GM18519 (cell line): ENCODE data around the gene SUPT3H.
A peak's percentile ranks its signal among the peaks of the same experiment; 100 is the strongest.

Source experiments
- ATAC-seq: cut with Tn5 transposase; IDR thresholded peaks from one replicate; pipeline ENCODE4 v1.9.1; 2021; ENCODE audit warnings: mild to moderate bottlenecking, moderate library complexity; ENCODE audit not compliant: unreplicated experiment, low FRiP score

The SUPT3H gene

DNA sequence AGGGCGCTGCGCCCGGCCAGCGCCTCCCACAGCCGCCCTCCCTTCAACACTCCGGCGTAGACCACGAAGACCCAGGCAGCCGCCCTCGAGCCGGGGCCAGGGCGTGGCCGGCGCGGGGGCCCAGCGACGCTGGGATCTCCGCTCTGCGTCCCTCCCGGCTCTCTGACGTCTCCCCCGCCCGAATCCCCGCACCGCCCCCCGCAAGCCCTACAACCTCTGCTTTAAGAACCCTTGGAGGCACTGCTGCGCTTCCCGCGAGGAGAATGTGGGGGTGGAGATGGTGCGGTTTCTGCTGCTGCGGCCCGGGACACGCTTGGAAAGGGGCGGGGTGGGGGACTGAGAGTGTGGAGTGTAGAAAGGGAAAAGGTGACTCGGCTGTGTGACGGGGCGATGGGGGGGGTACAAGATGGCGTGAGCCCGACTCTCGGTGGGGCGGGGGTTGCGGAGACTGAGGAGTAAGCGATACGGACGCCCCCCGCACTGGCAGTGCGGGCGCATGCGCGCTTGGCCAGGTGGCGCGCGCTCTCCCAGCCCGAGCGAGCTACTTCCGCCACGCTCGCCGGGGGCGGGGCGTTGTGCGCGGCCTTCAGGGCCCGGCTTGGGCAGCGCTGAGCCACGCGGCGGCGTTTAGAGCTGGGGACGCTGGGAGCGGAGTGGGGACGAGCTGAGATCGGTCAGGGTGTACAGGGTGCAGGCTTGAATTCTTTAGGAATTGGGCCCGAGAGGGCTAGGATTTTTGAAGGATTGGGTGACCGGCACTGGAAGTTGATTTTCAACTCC is at the start of gene SUPT3H:
TSS of gene SUPT3H (minus strand) at position 381 of the 780 bp plus-strand sequence.
- peak; percentile 83 for ATAC-seq

DNA sequence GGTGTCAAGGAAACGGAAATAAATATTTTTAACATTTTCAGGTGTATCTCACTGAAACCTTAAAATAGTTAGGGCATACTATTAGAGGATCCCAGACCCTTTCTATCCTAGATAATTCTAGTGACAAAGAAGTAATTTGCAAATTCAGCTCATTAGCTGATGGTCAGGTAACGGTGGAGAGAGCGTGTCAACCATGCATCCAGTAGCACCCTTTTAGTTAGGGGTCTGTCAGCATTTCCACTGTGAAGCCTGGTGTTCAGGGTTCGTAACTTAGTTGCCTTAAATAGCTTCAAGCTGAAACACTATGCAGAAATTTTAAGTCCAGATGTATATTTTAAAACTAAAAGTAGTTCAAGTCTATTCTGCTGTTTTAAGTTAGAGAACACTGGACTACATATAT is 48.5 kb upstream of the SUPT3H start:
- ATAC-seq: no peak

DNA sequence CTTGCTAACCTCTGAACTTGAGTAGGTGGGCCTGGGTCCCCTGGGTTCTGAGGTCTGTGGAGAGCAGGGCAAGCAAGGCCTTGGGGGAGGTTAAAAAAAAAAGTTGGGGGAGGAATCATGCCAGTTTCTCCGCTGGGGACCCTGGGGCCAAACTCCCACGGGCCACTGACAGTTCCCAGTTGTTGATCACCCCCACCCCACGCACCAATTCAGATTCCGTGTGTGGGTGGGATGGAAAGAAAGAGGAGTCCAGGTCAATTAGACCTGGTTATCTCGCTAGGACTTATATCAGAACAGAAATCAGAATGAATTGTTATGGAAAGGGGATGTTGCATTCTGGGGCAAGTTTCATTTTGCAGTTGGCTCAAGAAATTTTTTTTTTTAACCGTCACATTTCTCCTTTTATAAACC is 46.7 kb upstream of the SUPT3H start:
- no peak for ATAC-seq

DNA sequence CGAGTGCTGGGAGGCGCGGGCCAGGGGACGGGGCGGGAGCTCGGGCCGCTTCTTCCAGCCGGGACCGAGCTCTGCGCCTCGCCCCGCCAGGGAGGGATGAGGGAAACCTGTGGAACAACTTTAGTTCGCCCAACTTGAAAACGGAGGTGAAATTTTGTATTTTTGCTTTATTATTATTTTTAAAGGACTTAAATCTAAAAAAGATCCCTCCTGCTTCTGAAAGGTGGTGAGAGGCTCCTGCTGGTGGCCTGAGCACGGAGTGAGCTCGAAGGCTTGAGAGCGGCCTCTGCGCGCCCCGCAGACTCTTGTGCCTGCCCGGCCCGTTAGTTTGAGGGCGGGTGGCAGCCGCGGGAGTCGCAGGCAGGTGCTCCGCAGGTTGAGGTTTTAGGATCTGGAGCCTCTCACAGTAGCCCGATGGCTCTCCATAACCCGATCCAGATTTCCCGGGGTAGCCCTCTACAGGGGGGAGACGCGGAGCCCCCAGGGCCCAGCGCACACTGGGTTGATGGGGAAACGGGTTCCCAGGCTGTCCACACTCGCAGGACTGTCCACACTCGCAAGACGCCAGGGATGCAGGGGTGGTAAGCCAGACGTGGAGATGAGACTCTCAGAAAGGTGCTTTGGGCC is 46.2 kb upstream of the SUPT3H start:
- ATAC-seq: no peak

DNA sequence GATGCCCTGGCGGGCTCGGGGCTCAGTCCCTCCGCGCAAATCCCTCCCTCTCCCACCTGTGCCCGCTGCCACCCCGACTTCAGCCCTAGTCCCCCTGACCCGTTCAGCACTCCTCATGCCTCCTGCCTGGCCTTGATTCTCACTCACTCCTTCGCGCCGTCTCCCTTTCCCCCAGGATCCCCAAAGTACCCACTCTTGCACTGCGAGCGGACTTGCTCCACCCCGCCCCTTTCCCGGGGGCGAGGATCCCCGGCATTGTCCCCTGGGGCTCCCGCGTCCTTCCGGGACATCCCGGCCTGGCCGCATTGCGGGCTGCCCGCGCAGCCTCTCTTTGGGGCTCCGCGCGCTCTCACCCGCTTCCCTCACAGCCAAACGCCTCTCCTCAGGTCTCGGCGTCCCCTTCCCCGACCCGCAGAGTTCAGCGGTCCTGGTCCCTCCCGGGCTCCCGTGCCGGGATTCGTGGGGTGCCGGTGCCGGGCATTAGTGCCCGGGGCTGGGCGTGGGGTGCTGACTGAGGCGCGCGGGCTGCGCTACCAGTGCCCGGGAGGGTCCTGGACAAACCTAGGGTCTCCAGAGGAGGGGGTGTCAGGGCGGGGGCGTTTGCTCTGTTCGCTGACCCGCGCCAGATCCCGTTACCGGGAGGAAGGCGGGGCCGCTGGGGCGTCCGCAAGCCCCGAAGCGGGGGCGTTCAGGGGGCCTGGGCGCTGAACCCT is 45.5 kb upstream of the SUPT3H start:
- no peak for ATAC-seq

DNA sequence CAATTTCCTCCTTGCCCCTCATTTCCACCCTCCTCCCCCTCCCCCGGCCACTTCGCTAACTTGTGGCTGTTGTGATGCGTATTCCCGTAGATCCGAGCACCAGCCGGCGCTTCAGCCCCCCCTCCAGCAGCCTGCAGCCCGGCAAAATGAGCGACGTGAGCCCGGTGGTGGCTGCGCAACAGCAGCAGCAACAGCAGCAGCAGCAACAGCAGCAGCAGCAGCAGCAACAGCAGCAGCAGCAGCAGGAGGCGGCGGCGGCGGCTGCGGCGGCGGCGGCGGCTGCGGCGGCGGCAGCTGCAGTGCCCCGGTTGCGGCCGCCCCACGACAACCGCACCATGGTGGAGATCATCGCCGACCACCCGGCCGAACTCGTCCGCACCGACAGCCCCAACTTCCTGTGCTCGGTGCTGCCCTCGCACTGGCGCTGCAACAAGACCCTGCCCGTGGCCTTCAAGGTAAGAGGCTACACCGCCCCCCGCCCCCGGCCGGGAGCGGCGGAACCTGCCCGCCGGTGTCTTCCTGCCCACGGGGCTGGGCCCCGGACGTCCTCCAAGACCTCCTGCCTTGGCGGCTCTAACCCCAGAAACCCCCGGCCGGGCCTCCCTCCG is 44.9 kb upstream of the SUPT3H start:
- no peak for ATAC-seq

DNA sequence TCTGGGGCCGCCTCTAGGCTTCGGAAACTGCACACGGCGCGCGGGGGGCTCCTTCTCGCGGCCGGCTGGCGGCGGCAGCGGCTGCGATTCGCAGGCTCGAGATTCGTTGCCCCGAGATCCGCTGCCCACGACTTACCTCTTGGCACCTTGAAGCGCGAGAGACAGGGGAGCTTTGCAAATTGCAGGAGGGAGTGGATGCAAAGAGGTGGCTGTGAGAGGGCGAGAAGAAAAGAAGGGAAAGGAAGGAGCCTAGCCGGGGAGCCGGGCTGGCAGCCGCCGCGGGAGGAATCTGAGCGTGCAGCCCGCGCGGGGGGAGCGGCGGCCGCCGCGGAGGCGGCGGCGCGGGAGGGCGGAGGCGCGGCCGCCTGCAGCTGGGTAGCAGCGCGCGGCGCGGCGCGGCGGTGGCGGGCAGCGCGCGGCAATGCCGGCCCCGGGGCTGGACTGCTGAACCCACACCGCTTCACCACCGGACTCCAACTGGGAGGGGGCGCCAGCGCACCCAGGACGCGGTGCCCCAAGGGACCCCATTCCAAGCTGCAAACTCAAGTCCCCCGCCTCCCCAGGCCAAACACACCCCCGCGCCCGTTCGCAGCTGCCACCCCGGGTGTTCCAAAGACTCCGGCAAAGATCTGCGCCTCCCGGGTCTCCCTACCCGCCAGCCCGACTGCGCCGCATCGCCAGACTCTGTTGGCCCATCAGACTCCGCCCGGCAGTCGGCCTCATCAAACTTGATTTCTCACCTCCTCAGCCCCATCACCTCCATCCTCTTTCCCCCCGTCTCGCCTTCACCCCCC is 44.2 kb upstream of the SUPT3H start:
- ATAC-seq: no peak

DNA sequence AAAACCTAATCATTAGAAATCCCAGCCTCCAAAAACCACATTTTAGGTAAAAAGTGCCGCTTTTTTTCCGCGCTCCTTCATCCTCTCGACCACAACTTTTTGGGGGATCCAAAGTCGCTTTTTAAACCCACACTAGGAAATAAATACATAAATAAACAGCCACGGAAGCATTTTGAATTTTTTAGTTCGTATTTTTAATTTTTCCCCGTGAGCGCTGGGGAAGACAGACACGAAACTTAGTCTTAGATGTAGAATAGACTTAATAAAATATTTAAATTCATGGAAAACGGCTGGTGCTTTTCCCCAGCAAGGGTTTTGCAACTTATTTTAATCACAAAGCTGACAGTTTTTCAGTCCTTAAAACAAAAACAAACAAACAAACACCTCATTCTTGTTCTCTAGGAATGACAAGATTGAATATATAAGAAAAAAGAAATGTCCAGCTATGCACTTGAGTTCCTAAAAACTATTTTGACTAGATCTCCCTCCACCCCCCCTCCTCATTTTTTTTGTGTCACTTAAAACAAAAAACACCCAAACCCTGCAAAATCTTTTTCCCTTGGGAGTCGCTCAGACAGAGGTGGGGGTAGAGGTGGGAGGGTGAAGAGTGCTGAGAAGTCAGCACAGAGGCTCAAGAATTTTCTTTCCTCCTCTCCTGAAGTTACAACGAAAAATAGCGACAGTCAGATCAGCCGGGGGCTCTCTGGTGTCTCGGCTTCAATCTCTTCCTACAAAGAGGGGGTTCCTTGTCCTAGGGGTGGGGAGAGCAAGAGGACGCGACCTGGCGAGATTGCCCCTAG is 43.4 kb upstream of the SUPT3H start:
- ATAC-seq: no peak

DNA sequence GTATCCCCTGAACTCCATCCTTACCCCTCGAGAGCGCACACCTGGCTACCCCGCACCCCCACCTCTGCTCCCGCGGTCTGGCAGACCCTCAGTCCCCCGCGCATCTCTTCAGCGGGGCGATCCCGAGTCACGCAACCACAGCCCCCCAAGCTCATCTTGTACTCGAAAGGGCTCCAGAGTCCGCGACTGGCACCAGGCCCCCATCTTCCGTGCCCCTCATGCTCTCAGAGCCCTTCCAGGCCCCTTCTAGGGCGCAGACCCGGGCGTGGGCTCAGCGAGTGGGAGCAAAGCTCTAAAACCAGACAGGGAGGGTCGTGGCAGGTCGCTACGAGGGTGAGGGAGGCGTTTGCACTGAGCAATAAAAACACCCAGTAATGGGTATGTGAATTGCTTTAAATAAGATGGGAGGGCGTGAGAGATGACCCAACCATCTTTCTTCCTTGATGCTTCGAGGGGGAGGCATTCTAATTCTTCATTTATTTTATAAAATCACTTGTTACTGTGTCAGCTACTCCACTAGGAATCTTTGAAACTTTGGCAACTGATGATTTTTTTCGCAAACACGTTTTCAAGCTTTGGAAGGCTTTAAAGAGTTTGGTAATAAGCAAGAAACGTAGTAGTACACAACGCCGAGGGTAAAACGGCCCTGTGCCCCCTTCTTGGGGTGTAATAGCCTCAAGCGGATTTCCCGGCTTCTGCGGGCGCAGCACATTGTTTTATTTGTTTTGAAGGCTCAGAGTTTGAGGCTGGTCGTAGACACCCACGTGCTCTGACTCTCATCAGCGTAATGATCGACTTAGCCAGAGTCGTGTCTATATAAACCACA is 42.6 kb upstream of the SUPT3H start:
- ATAC-seq: no peak

DNA sequence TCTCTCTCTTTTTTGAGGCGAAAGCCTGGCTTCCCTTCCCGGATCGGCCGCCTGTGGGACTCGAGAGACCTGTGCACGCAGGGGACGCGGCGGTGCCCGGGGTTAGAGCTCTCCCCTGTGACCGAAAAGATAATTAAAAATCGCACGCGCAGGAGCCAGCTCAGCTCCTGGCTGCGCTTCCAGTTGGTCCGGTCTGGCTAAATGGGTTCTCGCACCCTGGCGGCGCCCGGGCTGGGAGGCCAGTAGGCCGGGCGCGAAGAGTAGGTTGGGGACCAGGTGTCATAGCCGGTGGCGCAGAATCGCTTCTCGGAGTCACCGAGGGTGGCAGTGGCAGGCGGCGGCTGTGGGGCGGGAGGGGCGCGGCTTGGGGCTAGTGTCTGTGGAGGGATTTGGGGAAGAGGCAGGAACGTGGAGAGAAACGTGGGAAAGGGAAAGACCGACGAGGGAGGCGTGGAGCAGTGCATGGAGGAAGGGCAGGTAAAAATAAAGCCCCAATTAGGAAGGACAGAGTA is 41.9 kb upstream of the SUPT3H start:
- ATAC-seq: no peak

DNA sequence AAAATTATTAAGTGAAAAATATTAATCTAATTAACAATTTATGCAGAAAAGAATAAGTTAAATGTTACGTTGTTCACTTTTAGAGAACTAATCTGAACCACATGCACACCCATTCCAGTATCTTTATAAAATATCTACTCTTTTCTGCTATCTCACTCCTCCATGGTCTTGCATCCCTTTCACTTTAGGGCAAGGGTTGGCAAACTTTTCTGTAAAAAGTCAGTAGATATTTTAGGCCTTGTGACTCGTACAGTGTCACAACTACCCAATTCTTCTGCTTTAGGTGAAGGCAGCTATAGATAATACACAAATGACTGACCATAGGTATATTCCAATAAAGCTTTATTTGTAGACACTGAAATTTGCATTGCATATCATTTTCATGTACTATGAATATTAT is 39.7 kb upstream of the SUPT3H start:
- ATAC-seq: no peak

DNA sequence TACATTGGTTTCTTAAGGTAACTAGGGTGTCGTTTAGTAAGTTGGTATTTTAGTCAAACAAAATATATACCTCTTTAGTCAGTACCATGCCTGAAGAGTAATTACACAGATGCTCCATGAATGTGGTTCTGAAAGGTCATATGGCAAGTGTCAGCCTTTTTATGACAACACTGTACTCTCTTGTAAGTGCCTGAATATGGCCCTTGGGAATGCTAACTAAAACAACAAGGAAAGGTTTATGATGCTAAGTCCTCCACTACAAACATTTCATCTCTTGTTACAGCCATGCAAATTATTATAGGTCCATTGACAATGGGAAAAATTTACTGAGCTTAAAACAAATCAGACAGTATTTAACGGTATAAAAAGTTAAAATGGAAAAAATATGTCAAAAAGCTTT is 39.0 kb upstream of the SUPT3H start:
- no peak for ATAC-seq

DNA sequence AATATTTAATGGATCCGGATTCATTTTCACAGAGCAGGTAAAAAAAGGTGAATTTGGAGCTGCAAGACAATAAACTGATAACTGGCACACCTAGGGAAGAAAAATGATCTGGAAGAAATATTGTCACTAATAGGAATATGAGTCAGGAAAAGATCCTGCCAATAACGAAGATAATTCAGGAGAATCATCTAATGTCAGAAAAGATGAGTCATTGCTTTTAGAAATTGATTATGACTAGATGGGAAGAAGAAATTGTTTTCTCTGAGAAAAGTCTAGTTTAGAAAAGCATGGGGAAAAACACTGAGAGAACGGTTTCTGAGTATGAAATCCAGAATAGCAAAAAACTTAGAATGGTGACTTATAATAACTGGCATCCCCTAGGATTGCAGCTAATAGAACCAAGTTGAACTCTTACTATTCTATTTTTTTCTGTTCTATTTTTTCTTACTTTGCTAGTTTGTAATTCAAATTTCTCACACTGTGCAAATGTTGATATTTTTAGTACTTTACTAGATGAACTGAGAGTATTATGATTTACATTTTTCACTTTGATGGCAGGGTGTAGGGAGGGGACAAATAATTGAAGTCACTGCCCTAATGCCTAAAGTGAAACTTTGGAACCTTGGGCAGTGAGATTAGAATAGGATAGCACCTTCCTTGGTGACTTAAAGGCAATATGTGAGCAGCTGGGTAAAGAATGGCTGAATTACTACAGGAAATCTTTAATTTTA is 38.2 kb upstream of the SUPT3H start:
- no peak for ATAC-seq

DNA sequence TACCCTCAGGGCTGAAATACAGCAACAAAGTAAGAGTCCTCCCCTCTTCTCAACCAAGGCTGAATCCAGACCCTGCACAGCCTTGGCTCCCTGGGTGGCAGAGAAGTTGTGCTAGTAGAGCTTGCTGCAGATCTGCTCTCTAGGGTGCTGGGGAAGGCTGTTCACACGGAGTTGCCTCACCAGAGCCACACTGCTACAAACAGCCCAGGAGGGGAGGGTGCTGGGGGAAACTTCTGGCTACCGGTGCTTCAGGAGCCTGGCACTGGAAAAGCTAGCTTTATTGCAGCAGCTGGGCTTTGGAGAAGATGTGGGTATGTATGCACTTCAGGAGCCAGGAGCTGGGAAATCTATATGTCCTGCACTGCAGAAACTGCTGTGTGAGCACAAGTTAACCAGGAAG is 37.6 kb upstream of the SUPT3H start:
- no peak for ATAC-seq

DNA sequence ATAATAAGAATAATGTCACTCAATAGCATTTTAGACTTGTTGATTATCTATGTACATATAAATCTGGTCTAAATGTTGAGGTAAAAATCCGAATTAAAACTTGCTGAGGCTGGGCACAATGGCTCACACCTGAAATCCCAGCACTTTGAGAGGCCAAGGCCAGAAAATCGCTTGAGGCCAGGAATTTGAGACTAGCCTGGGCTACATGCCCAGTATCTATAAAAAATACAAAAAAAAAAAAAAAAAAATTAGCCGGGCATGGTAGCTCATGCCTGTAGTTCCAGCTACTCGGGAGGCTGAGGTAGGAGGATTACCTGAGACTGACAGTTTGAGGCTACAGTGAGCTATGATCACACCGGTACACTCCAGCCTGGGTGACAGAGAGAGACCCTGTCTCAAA is 34.2 kb upstream of the SUPT3H start:
- no peak for ATAC-seq

DNA sequence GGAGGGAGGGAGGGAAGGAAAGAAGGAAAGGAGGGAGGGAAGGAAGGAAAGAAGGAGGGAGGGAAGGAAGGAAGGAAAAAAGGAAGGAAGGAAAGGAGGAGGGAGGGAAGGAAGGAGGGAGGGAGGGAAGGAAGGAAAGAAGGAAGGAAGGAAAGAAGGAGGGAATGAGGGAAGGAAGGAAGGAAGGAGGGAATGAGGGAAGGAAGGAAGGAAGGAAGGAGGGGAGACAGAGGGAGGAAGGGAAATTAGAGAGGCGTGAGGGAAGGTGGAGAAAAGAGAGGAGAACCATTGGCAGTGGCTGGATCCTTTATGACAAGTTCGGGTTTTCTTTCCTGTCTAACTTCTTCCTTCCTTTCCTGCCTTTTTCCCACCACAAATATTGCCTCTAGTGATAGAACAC is 22.3 kb upstream of the SUPT3H start:
- ATAC-seq: no peak

DNA sequence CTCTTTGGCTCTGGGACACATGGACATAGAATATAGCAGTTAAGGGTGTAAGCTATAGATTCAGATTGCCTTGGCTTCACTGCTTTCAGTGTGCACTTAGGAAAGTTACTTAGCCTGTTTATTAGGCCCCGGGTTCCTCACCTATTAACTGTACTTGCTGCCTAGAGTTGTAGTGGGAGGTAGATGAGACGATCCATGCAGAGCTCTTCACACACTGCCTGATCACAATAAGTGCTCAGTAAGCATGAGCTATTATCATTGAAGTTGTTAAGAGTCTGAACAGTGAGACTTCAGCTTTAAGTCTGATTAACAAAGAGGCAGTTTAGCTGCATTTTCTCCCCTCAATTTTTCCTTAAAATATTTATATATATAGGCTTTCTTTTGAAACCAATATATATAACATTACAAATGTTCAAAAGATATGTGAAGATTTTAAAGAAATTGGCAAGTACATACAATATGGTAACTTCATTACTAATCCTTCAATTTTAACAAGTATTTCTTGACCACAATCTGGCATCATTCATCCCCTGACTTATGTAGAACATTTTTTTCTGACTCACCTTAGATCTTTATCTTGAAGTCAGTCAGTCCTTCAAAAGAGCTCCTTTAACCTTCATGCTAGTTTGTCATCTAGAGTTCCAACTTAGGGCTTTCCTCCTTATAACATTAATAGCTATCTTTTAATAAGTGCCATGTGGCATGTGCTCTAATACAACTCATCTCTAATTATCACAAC is 20.5 kb upstream of the SUPT3H start:
- ATAC-seq: no peak
